ENCODE measurements around the gene SRD5A1. TPM values are rescaled to one million over a fixed set of nuclear protein-coding genes. Genes with fewer than 3 reads are reported as not detected.

Gene SRD5A1
- total RNA-seq, 6 experiments from 2014 or later: 24.0 to 28.5 (median 26.6) TPM

GRCh38 chr5:6598351-6598900 is 34.8 kb upstream of the SRD5A1 start:
- H3K27me3 Mint-ChIP-seq (ENCODE audit: insufficient read depth): no peaks in the 10 kb centered on the region; the same call in none of the 2 replicates
- DNase-seq: no peak
- no peaks in the 10 kb centered on the region; the same call in 1 of the 2 replicates for H3K4me1 Mint-ChIP-seq (ENCODE audit: low read depth)
- TF ChIP-seq CTCF (IDR thresholded peaks at IDR 0.05): no peak
- H3K36me3 Mint-ChIP-seq (ENCODE audit: low read depth): peaks cover 60% of the 10 kb centered on the region
- no peak overlapping the region for H3K4me3 Mint-ChIP-seq
- no peaks in the 10 kb centered on the region for H3K9me3 Mint-ChIP-seq
- no peak overlapping the region for H3K27ac Mint-ChIP-seq

- no peaks in the 10 kb centered on the region for H3K4me1 Mint-ChIP-seq (ENCODE audit: low read depth)
- no peak for TF ChIP-seq CTCF (IDR thresholded peaks at IDR 0.05)
- H3K4me3 Mint-ChIP-seq: no peak overlapping the region
- H3K36me3 Mint-ChIP-seq (ENCODE audit: low read depth): peaks cover 70% of the 10 kb centered on the region
- H3K9me3 Mint-ChIP-seq: no peaks in the 10 kb centered on the region
- no peak for DNase-seq
- no peak overlapping the region for H3K27ac Mint-ChIP-seq
- H3K27me3 Mint-ChIP-seq (ENCODE audit: insufficient read depth): no peaks in the 10 kb centered on the region; the same call in 1 of the 2 replicates
These were observed 33.5 kb upstream of the SRD5A1 start for GRCh38 chr5:6599739-6600138.

GRCh38 chr5:6601271-6601670 is 32.0 kb upstream of the SRD5A1 start:
- Mint-ChIP-seq H3K9me3 (no peaks in the 10 kb centered on the region), H3K4me3 (no peak overlapping the region), H3K36me3 (ENCODE audit: low read depth) (peaks cover 70% of the 10 kb centered on the region), H3K27me3 (ENCODE audit: insufficient read depth) (no peaks in the 10 kb centered on the region), H3K4me1 (ENCODE audit: low read depth) (no peaks in the 10 kb centered on the region), H3K27ac (no peak overlapping the region)
- no peak for DNase-seq
- TF ChIP-seq CTCF (IDR thresholded peaks at IDR 0.05): no peak

GRCh38 chr5:6601816-6602215 is 31.4 kb upstream of the SRD5A1 start:
- peaks cover 65% of the 10 kb centered on the region for H3K36me3 Mint-ChIP-seq (ENCODE audit: low read depth)
- no peaks in the 10 kb centered on the region for H3K9me3 Mint-ChIP-seq

GRCh38 chr5:6602441-6602840 is 30.8 kb upstream of the SRD5A1 start:
- TF ChIP-seq CTCF (IDR thresholded peaks at IDR 0.05): no peak
- Mint-ChIP-seq H3K4me1 (ENCODE audit: low read depth) (no peaks in the 10 kb centered on the region), H3K27me3 (ENCODE audit: insufficient read depth) (no peaks in the 10 kb centered on the region), H3K36me3 (ENCODE audit: low read depth) (peaks cover 58% of the 10 kb centered on the region), H3K9me3 (no peaks in the 10 kb centered on the region), H3K4me3 (no peak overlapping the region), H3K27ac (no peak overlapping the region)
- DNase-seq: no peak

More at GRCh38 chr5:6601816-6602215, 31.4 kb upstream of the SRD5A1 start:
- Mint-ChIP-seq H3K4me1 (ENCODE audit: low read depth) (no peaks in the 10 kb centered on the region), H3K4me3 (no peak overlapping the region), H3K27ac (no peak overlapping the region), H3K27me3 (ENCODE audit: insufficient read depth) (no peaks in the 10 kb centered on the region)
- TF ChIP-seq CTCF (IDR thresholded peaks at IDR 0.05): no peak
- no peak for DNase-seq
